HT-29 (cell line): ENCODE results near the gene UNC119. TPM values are rescaled to one million over a fixed set of nuclear protein-coding genes. Genes with fewer than 3 reads are reported as not detected.
"Not testable (repeated sequence)": the region's sequence is repeated elsewhere in the genome, so short reads cannot be mapped to it uniquely, and the experiment has no call there.

ENCODE experiments used
- DNase-seq: peaks from one replicate; pipeline ENCODE4 v3.0.0-alpha.2; 2015; ENCODE audit warnings: low spot score
- total RNA-seq: library from RNA; depleted of rRNA; stranded (reverse); fragments of >200 nt; shearing (Covaris generic); gene quantifications from 2 replicates; pipeline ENCODE4 v1.2.3, GENCODE V29; 2014

UNC119 gene
- total RNA-seq, 1 experiment from 2014 or later, result 28.9 TPM

GRCh38 chr17:28522281-28522680 is 30.1 kb downstream of the UNC119 start:
- DNase-seq, result not testable (repeated sequence)

- DNase-seq, result no peak
Observed at GRCh38 chr17:28521311-28522085, 30.9 kb downstream of the UNC119 start.

- DNase-seq, result no peak
Observed at GRCh38 chr17:28520687-28521086, 31.7 kb downstream of the UNC119 start.

- DNase-seq, result no peak
Observed at GRCh38 chr17:28519236-28519635, 33.2 kb downstream of the UNC119 start.

- no peak for DNase-seq
Observed at GRCh38 chr17:28518578-28518977, 33.8 kb downstream of the UNC119 start.

GRCh38 chr17:28518132-28518531 is 34.3 kb downstream of the UNC119 start:
- DNase-seq, result no peak

GRCh38 chr17:28515518-28515917 is 36.9 kb downstream of the UNC119 start:
- DNase-seq, result no peak

GRCh38 chr17:28514561-28515002 is 37.8 kb downstream of the UNC119 start:
- DNase-seq, result peak; percentile 20

GRCh38 chr17:28513476-28513875 is 38.9 kb downstream of the UNC119 start:
- no peak for DNase-seq

- no peak for DNase-seq
Observed at GRCh38 chr17:28511858-28512461, 40.5 kb downstream of the UNC119 start.

- DNase-seq, result no peak
Observed at GRCh38 chr17:28509789-28510188, 42.6 kb downstream of the UNC119 start.

GRCh38 chr17:28508211-28508724 is 44.2 kb downstream of the UNC119 start:
- DNase-seq, result no peak

- no peak for DNase-seq
Observed at GRCh38 chr17:28507567-28508203, 44.7 kb downstream of the UNC119 start.

- no peak for DNase-seq
Observed at GRCh38 chr17:28506763-28507487, 45.5 kb downstream of the UNC119 start.

- no peak for DNase-seq
Observed at GRCh38 chr17:28505986-28506665, 46.3 kb downstream of the UNC119 start, which contains the start of gene FOXN1. Gene FOXN1 (plus strand): TSS chr17:28506348. CDS start chr17:28523970, 17,622 bp downstream.

GRCh38 chr17:28503420-28503819 is 49.0 kb downstream of the UNC119 start:
- no peak for DNase-seq

GRCh38 chr17:28501421-28502284 is 50.8 kb downstream of the UNC119 start:
- DNase-seq, result no peak

GRCh38 chr17:28500712-28501379 is 51.6 kb downstream of the UNC119 start:
- no peak for DNase-seq

GRCh38 chr17:28499684-28500357 is 52.6 kb downstream of the UNC119 start:
- no peak for DNase-seq
